ENCODE results near the gene SLC26A3.

SLC26A3 gene

GRCh38 chr7:107815254-107815882 is 12.3 kb upstream of the SLC26A3 start:
- no peak for DNase-seq (ENCODE audit: low read depth)

DNA sequence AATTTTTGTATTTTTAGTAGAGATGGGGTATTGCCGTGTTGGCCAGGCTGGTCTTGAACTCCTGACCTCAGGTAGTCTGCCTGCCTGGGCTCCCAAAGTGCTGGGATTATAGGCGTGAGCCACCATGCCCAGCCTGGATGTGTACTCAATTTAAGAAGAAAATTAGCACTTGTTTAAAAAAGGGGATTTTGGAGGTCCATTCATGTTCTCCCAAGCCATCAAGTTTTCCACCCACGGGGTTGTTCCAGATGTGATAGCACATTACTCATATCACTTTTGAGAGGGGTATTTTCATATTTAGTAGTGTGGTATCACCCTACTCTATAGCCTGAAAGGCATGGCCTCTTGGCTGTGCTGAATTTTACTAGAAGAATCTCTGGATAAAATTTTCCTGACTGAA is 10.5 kb upstream of the SLC26A3 start:
- no peak for DNase-seq (ENCODE audit: low read depth)

- DNase-seq (ENCODE audit: low read depth): no peak
These were observed 8.9 kb upstream of the SLC26A3 start for GRCh38 chr7:107811934-107812333.

GRCh38 chr7:107810626-107811025 is 7.6 kb upstream of the SLC26A3 start:
- DNase-seq (ENCODE audit: low read depth): no peak

GRCh38 chr7:107809179-107809578 is 6.2 kb upstream of the SLC26A3 start:
- DNase-seq (ENCODE audit: low read depth): no peak

DNA sequence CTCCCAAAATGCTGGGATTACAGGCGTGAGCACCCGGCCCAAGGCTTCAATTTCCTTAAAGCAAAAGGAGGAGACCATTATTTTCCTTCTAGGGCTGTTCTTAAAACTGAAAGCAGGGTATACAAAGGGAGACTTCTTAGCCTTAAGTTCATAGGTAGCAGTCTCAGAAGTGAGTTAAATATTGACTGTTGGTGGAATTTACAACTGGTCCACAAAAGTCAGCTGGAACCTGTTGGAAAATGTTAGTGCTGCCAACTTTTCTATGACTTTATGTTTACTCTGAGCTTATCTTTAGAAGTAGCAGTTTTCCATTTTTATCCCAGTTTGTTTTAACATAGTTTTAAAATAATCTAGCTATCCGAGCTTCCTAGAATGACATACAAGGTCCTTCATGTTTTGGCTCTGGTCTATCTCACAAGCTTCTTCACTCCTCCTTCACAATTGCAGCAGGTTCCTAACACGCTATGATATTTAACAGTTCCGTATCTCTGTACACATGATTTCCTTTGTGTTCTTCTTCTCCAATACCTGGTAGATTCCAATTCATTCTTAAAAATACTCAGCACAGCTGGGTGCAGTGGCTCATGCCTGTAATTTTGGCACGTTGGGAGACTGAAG is 3.3 kb downstream of the SLC26A3 start:
- no peak for DNase-seq (ENCODE audit: low read depth)

GRCh38 chr7:107792364-107792763 is 10.7 kb downstream of the SLC26A3 start:
- no peak for DNase-seq (ENCODE audit: low read depth)

- DNase-seq (ENCODE audit: low read depth): no peak
These were observed 13.4 kb downstream of the SLC26A3 start for GRCh38 chr7:107789647-107790046.

DNA sequence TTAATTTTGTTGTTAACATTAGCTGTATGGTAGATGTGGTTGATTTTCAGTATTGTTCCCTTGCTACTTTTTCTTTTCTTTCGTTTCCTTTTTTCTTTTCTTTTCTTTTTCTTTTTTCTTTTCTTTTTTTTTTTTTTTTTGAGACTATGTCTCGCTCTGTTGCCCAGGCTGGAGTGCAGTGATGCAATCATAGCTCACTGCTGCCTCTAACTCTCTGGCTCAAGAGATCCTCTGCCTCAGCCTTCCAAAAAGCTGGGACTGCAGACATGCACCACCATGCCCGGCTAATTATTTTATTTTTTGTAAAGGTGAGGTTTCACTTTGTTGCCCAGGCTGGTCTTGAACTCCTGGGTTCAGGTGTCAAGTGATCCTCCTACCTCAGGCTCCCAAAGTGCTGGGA is 14.4 kb downstream of the SLC26A3 start:
- no peak for DNase-seq (ENCODE audit: low read depth)

DNA sequence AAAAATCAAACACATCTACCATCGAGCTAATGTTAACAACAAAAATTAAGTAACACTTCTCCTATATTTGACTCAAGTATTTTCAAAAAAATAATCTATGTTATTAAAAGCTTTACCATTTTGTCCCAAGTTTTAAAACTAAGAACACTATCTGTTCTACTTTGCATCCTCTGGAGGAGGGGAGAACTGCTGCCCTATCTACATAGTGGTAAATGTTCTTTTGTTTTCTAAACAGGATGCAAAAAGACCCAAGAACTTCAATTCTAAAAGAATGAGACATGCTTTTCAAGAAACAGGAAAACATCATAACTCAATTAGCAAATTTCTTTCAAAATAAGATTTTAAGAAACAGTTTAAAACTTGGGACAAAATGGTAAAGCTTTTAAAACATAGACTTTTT is 14.8 kb downstream of the SLC26A3 start:
- no peak for DNase-seq (ENCODE audit: low read depth)

DNA sequence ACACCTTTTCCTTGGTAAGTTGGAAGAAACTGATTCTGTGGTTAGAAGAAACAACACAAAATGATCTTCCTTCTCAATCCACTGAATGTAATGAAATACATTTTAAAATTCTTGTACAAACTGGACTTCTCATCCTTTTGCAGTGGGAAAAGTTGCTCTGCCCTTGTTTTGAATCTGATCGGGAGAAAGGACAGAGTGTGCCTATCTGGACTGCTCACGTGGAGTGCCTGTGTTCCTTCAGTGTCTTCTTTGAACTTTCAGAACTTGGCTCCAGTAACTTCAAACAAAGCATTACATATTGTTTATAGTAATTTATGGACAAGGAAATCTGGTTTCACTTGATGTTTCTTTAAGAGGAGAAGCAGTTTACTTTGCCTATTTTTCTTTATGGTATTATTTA is 17.1 kb downstream of the SLC26A3 start:
- DNase-seq (ENCODE audit: low read depth): no peak

DNA sequence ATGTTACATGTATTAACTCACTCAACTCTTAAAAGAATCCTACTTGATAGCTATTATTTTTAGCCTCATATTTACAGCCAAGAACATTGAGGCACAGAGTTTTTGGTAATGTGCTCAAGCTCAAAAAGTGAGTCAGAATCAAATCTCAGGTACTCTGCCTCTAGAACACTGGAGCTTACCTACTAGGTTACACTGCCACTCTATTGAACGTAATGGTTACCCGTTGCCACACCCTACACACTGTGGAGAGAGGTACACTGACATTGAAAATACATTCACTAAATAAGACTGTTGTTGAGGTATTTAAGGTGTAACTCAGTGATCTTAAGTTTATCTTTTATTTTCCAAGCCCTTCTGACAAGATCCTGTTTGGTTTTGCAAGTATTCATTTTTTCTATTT is 17.9 kb downstream of the SLC26A3 start:
- DNase-seq (ENCODE audit: low read depth): no peak

- DNase-seq (ENCODE audit: low read depth): no peak
These were observed 19.4 kb downstream of the SLC26A3 start for GRCh38 chr7:107783648-107784047.

- no peak for DNase-seq (ENCODE audit: low read depth)
These were observed 20.6 kb downstream of the SLC26A3 start for GRCh38 chr7:107782374-107782773.

DNA sequence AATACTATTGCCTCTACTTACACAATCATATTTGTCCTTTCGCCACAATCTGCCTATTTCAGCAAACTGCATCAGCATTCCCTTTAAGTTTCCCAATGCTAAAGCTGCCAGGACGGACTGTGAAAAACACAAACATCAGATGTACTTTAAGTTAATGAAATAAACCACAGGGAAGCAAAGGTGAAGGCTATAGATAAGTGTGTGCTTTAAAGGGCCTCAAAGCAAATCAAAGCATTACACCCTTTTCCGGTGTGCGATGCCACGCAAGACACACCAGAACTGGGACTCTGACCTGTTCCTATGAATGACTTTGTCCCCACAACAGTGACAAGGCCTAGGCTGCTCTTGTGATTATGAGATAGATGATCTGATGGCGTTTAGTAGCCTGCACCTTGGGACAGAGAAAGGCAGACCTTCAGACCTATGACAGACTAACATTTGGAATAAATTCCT is 23.4 kb downstream of the SLC26A3 start:
- no peak for DNase-seq (ENCODE audit: low read depth)

DNA sequence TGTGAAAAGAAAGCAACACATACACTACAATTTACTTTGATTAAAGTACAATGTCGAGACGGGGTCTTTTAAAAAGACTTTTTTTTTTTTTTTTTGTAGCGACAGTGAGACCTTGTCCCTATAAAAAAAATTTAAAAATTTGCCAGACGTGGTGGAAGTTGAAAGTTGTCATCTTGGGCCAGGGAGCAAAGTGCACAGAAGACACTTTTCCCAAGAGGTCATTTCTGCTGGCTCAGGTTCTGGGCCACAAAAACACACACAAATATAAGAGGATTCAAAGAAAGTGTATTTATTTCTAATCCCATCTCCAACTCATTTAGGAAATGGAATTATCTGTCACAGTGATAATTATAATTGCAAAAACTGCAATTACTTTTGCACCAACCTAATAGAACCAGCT is 24.7 kb downstream of the SLC26A3 start:
- DNase-seq (ENCODE audit: low read depth): no peak

DNA sequence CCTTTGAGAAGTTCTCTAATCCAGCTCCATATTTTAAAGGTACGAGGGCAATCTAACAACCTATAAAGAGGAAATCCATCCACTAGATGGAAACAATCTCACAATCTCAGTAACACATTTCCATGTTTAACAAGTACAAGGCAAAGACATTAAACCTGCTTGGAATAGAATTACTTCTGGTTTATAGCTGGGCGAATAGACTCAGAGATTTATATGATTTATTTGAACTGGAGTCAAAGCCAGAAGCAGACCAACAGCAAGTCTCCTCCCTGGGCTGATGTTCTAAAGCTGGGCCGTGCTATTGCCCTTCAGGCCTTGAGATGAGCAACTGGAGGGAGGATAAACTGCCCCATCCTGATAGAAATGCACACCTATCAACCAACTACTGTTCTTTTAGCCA is 25.3 kb downstream of the SLC26A3 start:
- no peak for DNase-seq (ENCODE audit: low read depth)

- DNase-seq (ENCODE audit: low read depth): no peak
These were observed 30.0 kb downstream of the SLC26A3 start for GRCh38 chr7:107773027-107773426.

DNA sequence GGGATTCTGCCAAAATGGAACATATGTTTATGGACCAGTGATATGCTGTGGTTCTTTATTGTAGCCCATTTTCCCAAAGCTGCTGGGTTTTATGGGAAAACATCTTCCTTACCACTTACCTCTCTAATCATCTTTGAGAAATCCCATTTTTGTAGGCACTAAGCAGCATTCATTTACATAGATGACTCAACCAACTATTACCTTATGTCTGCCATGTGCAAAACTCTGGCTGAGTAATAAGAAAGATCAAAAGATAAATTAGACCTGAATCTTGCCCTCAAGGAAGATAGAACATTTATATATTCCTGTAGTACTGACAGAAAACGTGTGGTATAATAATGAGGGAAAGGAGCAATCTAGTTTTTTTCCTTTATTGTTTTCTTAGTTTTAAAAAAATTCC is 34.8 kb downstream of the SLC26A3 start:
- no peak for DNase-seq (ENCODE audit: low read depth)

GRCh38 chr7:107767391-107767790 is 35.6 kb downstream of the SLC26A3 start:
- DNase-seq (ENCODE audit: low read depth): no peak

GRCh38 chr7:107758667-107759066 is 44.4 kb downstream of the SLC26A3 start:
- DNase-seq (ENCODE audit: low read depth): no peak

GRCh38 chr7:107754642-107755041 is 48.4 kb downstream of the SLC26A3 start:
- no peak for DNase-seq (ENCODE audit: low read depth)

GRCh38 chr7:107751113-107751512 is 51.9 kb downstream of the SLC26A3 start:
- DNase-seq (ENCODE audit: low read depth): no peak

DNA sequence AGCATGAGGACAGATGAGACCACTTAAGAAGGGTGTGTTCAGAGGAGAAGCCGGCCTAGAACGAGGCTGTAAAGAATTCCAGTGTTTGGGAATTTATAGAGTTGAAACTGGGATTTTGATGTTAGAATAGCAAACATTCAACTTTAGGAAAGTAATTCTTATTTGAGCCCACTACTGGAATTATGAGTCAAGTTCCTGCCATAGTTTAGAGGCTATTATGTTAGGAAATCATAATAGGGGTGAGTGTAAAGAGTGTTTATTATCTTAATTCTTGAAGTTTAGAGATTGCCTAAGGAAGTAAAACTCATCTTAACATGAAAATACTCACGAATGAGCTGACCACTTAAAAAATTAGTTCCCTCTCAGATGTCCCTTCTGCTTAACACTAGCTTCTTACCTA is 57.0 kb downstream of the SLC26A3 start:
- no peak for DNase-seq (ENCODE audit: low read depth)
